CD4-positive, alpha-beta T cell treated with Interleukin-15 for 4 hours (primary cell): ENCODE results near the gene CANX.
"Not testable (repeated sequence)": the region's sequence is repeated elsewhere in the genome, so short reads cannot be mapped to it uniquely, and the experiment has no call there.

ENCODE experiments used
- DNase-seq: peaks from one replicate; pipeline ENCODE4 v3.0.0-alpha.2; 2020; ENCODE audit warnings: low spot score

Gene CANX

GRCh38 chr5:179699616-179700237, 960 bp downstream of the CANX start:
- peak; percentile 19 for DNase-seq

DNA sequence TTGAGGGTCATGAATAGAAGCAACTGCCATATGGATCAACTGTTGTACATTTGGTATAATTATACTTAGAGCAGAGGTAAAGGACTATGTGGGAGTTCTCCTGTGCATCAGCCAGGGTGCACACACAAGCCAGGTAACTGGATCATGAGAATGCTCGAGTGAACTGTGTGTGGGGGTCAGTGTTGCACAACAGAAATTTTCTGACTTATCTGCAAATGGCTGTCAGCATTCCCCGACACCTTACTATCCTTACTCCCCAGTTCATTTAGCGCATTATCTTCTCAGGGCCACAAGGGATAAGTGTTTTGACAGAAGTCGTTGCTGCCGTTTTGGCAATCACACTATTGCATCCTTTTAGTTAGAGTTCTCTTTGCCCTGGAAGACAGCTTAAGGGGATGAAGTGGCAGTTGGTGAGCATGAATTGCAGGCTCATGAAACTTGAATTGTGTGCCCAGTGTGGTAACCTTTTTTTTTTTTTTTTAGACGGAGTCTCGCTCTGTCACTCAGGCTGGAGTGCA, 1.7 kb downstream of the CANX start:
- no peak for DNase-seq

- no peak for DNase-seq
Observed at GRCh38 chr5:179716286-179716685, 17.5 kb downstream of the CANX start.

- no peak for DNase-seq
Observed at GRCh38 chr5:179720222-179720621, 21.5 kb downstream of the CANX start.

GRCh38 chr5:179724163-179724562, 25.4 kb downstream of the CANX start:
- no peak for DNase-seq

DNA sequence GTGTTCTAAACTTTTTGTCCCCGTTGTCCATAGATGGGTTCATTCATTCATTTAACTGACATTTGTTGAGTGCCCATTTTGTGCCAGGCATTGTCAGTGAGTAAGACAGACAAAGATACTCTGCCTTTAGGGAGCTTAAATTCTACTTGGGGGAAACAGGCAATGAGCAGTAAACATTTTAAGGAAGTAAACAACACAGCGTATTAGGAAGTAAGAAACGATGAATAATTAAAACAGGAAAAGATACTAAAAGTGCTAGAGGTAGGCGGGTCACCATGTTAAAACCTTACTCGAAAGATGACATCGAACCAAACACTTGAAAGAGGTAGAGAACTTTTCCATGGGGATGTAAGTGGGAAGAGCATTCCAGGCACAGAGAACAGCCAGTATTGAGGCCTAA, 28.3 kb downstream of the CANX start:
- DNase-seq: no peak

- DNase-seq: no peak
Observed at GRCh38 chr5:179729303-179729702, 30.5 kb downstream of the CANX start.

GRCh38 chr5:179729727-179730126, 31.0 kb downstream of the CANX start:
- no peak for DNase-seq

DNA sequence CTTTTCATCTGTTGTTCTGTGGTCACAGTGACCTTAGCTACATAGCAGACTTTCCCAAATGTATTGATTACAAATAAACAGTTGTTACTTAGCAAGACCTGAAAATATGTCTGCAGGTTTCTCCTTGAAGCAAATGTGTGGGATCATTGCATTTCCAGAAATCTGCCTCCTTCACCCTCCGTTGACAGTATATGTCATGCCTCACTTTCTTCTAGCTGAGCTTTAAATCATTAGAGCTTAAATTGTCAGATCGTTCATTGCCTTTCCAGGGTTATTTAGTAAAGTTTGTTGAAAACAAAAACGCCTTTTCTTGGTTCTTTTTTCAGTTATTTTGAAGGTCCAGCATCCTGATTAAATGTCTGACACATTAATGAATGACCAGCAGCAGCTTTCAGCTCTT, 31.6 kb downstream of the CANX start:
- no peak for DNase-seq

DNA sequence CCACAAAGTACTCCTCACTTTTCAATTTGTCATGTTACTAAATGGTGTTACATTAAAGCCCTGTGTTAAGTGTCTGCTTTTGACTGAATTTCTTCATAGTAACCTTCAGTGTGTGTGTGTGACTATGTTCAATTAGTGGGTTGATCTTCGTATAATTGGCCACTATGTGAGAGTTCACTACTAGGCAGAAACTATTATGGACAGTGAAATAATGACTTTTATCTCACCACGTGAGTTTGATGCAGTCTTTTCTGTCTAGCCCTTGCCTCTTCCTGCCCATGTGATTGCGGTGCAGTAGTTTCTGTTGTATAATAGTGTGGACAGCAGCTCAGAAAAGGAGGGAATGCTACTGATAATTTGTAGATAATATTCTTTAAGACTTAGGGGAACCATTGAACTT, 32.1 kb downstream of the CANX start:
- DNase-seq: no peak

GRCh38 chr5:179731791-179732411, 33.1 kb downstream of the CANX start:
- DNase-seq: no peak

DNA sequence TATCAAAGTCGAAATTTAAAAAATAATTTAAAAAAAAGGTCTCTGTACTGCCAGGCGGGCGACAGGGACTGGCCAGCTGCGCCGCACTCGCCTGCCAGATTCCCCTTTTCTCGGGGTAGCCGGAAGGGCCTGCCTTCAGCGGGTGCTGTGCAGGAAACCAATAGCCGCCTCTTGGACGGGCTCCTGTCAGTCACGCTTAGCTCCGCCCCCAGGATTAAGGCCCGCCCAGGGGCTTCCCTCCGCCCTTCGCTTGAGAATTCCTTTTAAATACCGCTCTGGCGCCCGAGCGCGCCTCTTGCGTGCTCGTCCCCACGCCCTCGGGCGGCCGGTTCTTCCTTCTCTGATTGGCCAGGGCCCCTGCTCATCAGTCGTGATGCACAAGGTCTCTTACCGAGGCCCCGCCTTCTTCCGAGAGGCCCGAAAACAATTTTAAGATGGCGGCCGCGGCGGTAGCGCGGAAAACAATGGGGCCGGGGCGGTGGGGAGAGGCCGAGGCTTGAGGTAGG, 33.7 kb downstream of the CANX start, which contains the start of gene MAML1:
MAML1 (plus strand) TSS at position 411 of the 506 bp plus-strand sequence. CDS start 291 bp downstream, outside the sequence.
- DNase-seq: peak; percentile 100

- DNase-seq: peak; percentile 30
Observed at GRCh38 chr5:179732918-179733771, 34.4 kb downstream of the CANX start.

DNA sequence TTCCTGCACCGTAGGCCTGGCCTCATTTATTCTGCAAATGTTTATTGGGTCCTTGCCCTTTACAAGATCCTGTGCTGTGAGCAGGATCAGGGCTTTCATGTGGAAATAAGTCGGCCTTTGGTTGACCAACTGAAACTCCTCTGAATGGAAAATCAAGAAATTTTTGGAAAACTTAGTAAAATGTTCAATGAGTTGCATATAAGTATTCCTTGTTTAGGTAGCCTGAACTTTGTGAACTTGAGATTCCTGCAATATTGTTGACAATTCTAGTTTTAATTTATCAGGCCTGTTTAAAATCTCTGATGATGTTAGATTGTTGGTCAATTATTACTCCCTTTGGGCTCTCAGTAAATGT, 35.0 kb downstream of the CANX start:
- DNase-seq: no peak

- no peak for DNase-seq
Observed at GRCh38 chr5:179734536-179735164, 35.9 kb downstream of the CANX start.

GRCh38 chr5:179738742-179739141, 40.0 kb downstream of the CANX start:
- DNase-seq: no peak

DNA sequence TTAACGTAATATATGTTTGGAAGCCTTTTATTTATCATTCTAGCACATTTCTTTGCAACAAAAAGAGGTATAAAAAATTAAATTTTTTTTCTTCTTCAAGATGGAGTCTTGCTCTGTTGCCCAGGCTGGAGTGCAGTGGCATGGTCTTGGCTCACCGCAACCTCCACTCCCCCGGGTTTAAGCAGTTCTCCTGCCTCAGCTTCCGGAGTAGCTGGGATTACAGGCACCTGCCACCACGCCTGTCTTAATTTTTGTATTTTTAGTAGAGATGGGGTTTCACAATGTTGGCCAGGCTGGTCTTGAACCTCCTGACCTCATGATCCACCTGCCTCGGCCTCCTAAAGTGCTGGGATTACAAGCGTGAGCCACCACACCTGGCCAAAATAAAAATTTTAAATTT, 45.3 kb downstream of the CANX start:
- not testable (repeated sequence) for DNase-seq

DNA sequence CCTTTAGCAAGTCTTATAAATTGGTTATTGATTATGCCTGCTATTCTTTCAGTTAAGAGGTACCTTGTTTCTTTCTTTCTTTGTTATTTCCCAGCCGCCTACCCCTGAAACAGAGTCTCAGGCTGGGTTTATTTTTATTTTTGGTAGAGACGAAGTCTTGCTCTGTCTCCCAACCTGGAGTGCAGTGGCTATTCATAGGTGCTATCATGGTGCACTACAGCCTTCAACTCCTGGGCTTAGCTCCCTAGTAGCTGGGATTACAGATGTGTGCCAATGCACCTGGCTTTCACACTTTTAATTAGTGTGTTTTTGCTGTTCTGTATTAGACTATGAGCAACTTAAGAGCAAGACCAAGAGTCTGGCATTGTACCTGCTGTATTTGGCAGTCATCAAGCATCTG, 48.1 kb downstream of the CANX start:
- DNase-seq: no peak

GRCh38 chr5:179747811-179748210, 49.0 kb downstream of the CANX start:
- DNase-seq: no peak

DNA sequence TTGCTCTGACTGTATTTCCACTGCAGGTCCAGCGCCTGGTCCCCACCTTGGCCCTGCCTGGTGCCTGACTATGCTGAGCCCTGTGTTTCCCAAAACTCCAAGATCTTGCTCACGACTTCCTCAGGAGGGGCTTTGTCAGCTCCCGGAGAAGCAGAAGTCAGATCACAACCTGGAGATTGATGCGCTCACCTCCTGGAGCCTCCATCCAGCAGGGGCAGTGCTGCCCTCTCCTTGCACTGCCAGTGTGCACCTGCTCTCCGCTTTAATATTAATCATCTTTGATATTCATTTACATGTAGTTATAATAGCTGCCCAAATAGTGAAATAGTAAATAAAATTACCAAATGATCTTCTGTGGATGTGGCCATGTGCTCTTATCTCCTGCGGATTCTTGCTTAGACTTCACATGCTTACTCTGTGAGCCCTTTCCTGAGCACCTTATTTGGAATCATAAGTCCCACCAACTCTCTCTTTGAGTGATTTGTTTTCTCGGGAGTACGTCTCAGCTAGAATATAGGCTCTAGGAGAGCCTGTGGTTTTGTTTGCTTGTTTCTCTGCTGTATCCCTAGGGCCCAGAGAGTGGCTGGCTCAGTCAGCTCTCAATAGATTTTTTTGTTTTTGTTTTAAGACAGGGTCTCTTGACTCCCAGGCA, 51.2 kb downstream of the CANX start:
- no peak for DNase-seq

DNA sequence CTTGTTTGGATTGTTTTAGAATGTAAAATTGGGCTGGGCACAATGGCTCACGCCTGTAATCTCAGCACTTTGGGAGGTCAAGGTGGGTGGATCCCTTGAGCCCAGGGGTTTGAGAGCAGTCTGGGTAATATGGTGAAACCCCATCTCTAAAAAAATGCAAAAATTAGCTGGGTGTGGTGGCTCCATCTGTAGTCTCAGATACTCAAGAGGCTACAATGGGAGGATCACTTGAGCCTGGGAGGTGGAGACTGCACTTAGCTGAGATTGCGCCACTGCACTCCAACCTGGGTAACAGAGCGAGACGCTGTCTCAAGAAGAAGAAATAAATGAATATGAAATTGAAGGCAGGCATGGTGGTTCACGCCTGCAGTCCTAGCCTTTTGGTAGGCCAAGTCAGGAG, 55.2 kb downstream of the CANX start:
- no peak for DNase-seq

GRCh38 chr5:179755022-179755421, 56.3 kb downstream of the CANX start:
- DNase-seq: no peak
